ENCODE data around the gene CUTC. TPM values are rescaled to one million over a fixed set of nuclear protein-coding genes. Genes with fewer than 3 reads are reported as not detected.

The CUTC gene
- total RNA-seq, 1 experiment from 2014 or later: 53.6 TPM

DNA sequence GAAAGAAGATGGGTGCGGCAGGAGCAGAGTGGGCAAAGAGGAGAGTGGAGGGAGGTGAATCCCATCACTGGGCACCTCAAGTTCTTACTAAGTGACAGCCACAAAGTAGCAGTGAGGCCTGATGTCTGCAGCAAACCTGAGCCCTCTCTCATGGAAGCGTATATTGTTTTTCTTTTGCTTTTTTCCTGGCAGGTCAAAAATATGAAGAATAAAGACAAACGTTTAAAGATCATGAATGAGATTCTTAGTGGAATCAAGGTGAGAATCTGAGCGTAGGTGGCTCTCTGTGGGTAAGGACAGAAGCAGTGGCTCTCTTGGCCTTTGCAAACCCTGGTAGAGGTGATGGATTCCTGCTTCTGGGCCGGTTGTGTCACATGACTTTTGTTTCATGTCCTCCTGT, 73.2 kb downstream of the CUTC start:
- TF ChIP-seq SRF (IDR thresholded peaks at IDR 0.05; ENCODE audit: low read depth) (no peak), TCF7L2 (IDR thresholded peaks at IDR 0.05; ENCODE audit: borderline replicate concordance, extremely low read depth, insufficient read depth, insufficient read length) (no peak), RAD21 (IDR thresholded peaks at IDR 0.05; ENCODE audit: low read depth) (no peak), CBX3 (IDR thresholded peaks at IDR 0.05; ENCODE audit: low read depth) (no peak), SP1 (IDR thresholded peaks at IDR 0.05; ENCODE audit: low read depth) (no peak), JUND (IDR thresholded peaks at IDR 0.05) (no peak), EZH2phosphoT487 (IDR thresholded peaks at IDR 0.05; ENCODE audit: borderline replicate concordance) (no peak)
- BruUV-seq (replicated peaks): no TSS peak
- no peaks in the 10 kb centered on the region for H3K4me1 ChIP-seq (ENCODE audit: control insufficient read depth in 1 of 2, insufficient read depth in 2 of 2, low read length in 2 of 2)
- no peak overlapping the region for H3K4me3 ChIP-seq (replicated peaks in 1 of 2; ENCODE audit: low read depth in 1 of 2, low read length in 2 of 2)
- no peak for DNase-seq (ENCODE audit: low read depth, low spot score)
- no peaks in the 10 kb centered on the region for H3K9me2 ChIP-seq (ENCODE audit: insufficient read depth)
- no peak overlapping the region for H3K4me2 ChIP-seq (ENCODE audit: low read length)
- H4K20me1 ChIP-seq (ENCODE audit: insufficient read depth): no peaks in the 10 kb centered on the region
- H3K9me3 ChIP-seq (ENCODE audit: control insufficient read depth in 1 of 2, insufficient read depth in 1 of 2, low read depth in 1 of 2, low read length in 2 of 2): no peaks in the 10 kb centered on the region
- H3K9ac ChIP-seq (ENCODE audit: low read length): no peak overlapping the region
- no peaks in the 10 kb centered on the region for H3K79me2 ChIP-seq (ENCODE audit: insufficient read depth, low read length)
- H3K27me3 ChIP-seq (ENCODE audit: insufficient read depth, low read length): no peaks in the 10 kb centered on the region
- ChIA-PET CTCF (no interaction called here), POLR2A (no interaction called here), RAD21 (ENCODE audit: low non-redundant PET in 1 of 2, low total read pairs in 2 of 2, uncharacterized antibody in 2 of 2, unreplicated experiment in 2 of 2) (no interaction called here)
- intact Hi-C loops (cut with micrococcal nuclease): no loop called here
- H2AFZ ChIP-seq (ENCODE audit: low read depth, low read length, poor library complexity, severe bottlenecking): no peak overlapping the region
- no peak overlapping the region for H3K27ac ChIP-seq (ENCODE audit: low read depth, low read length)
- ATAC-seq: no peak
- H3K36me3 ChIP-seq (ENCODE audit: control insufficient read depth in 1 of 2, insufficient read depth in 2 of 2, low read length in 2 of 2): peaks cover 43 to 94% of the 10 kb centered on the region in 2 experiments; a peak in 3 of 4 replicates

Other genes with a start within 250 kb of the CUTC start
- not detected for gene NKX2-3, start 199.3 kb upstream of the CUTC start, total RNA-seq (2021; ENCODE audit: unreplicated experiment)
- gene SLC25A28, start 111.8 kb upstream of the CUTC start, total RNA-seq (2021; ENCODE audit: unreplicated experiment): 59.5 TPM
- 12.3 TPM for gene ENTPD7, start 72.7 kb upstream of the CUTC start, total RNA-seq (2021; ENCODE audit: unreplicated experiment)
- gene COX15, start 107 bp upstream of the CUTC start, total RNA-seq (2021; ENCODE audit: unreplicated experiment): 79.6 TPM
- 88.2 TPM for gene ABCC2, start 50.4 kb downstream of the CUTC start, total RNA-seq (2021; ENCODE audit: unreplicated experiment)

Data from HCT116 (cell line).